GM23248 (cell line): ENCODE measurements around the gene TBC1D2.

ENCODE experiments used
- EZH2 ChIP-seq: fragments of 200-600 bp; sonication (generic); IDR thresholded peaks from 2 replicates; pipeline ENCODE4 v1.6.1; 2018; ENCODE audit warnings: antibody characterized with exemption, mild to moderate bottlenecking; ENCODE audit not compliant: insufficient read depth, poor library complexity, severe bottlenecking
- EZH2phosphoT487 ChIP-seq: fragments of 200-600 bp; sonication (generic); IDR thresholded peaks from 2 replicates; pipeline ENCODE4 v1.6.1; 2018; ENCODE audit warnings: antibody characterized with exemption, moderate library complexity, mild to moderate bottlenecking, low read depth; ENCODE audit not compliant: insufficient read depth

DNA sequence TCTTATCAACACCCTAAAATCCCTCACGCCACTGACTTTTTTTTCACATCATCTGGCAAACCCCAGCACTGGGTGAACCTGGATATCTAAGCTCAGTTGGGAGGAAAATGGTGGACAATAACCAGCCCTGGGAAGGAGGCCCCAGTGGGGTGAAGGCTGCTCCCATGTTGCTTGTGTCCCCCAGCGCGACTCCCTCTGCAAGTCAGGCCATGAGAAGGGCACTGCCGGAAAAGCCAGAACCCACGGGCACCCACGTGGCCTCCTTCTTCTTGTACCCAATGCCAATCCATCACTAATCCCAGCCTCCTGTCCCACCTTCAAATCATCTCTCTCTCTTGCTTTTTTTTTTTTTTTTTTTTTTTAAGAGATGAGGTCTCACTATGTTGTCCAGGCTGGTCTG lies 74.5 kb downstream of the TBC1D2 start:
- TF ChIP-seq EZH2 (no peak), EZH2phosphoT487 (no peak)
